NCI-H774 (cell line): ENCODE data around the gene CLTB.
A peak's percentile ranks its signal among the peaks of the same experiment; 100 is the strongest.

Experiments
- DNase-seq: peaks from one replicate; lab custom pipeline; 2025; lab: John Stamatoyannopoulos, UW

CLTB gene

DNA sequence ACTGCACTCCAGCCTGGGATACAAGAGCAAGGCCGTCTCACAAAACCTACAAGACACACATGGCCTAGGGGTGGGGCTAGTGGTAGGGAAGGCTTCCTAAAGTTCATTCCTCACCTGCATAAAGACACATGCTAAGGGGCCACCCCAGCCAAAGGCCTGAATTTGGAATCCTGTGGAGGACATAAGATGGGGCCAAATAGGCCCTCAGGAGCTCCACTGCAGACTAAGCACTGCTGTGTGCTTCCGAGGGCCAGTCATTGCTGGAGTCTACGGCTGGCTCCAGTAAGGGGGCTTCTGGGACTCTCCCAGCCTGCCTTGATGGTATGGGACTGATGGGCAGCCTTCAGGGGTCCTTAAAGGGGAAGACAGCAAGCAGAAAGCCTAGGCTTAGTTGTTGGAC is 33.6 kb downstream of the CLTB start:
- no peak for DNase-seq

DNA sequence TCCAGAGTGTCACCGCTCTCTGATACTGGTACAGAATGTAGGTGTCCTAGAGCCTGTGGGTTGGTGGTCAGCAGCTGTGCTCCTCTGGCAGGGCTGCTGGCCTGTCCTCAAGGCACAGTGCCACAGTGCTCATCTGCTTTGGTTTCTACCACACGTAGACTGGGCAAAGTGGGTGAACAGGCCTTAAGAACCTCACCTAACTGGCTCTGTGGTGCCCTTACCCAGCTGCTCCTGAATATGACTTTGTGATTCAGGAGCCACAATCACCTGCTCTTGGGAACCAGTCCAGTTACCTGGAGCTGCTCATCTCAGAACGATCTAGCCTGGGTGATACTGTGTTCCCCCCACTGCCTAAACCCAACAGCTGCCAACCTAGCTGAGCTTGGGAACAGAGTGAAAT is 34.4 kb downstream of the CLTB start:
- DNase-seq, result no peak

- DNase-seq, result no peak
These were observed 34.9 kb downstream of the CLTB start for GRCh38 chr5:176381423-176381822.

- DNase-seq, result no peak
These were observed 36.5 kb downstream of the CLTB start for GRCh38 chr5:176379881-176380280.

DNA sequence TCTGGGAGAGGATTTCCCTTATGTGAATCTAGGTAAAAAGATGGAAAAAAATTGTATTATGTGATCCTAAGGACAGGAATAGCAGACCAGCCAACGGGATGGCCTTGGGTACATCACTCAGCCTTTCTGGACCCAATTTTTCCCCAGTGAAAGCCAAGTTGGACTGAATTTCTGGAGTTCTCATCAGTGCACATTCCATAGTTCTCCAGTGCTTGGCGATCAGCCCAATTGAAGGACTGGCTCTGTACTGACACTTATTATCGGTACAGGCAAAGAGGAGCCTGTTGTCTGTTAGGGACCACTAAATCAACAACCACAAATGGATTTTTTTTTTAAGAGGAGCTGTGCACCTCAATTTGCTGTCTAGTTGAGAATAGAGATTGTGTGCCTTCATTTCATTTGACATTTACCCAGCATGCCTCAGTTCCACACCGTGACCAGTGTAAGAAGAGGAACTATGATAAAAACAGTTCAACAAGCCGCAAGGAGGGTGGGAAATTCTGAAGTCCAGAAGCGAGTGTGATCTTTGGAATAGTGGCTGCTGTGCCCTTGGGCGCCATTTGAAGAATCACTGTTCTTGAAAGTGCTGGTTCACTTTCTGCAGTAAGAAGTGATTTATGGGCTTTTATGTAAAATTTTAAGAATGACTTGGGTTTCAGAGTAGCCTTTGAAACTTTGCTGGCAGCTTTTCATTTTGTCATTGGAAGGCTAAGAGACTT is 43.1 kb downstream of the CLTB start:
- DNase-seq, result no peak

GRCh38 chr5:176371621-176372539 is 44.5 kb downstream of the CLTB start:
- DNase-seq, result no peak

- DNase-seq, result no peak
These were observed 46.2 kb downstream of the CLTB start for GRCh38 chr5:176369934-176370711.

GRCh38 chr5:176368726-176369125 is 47.6 kb downstream of the CLTB start:
- no peak for DNase-seq

DNA sequence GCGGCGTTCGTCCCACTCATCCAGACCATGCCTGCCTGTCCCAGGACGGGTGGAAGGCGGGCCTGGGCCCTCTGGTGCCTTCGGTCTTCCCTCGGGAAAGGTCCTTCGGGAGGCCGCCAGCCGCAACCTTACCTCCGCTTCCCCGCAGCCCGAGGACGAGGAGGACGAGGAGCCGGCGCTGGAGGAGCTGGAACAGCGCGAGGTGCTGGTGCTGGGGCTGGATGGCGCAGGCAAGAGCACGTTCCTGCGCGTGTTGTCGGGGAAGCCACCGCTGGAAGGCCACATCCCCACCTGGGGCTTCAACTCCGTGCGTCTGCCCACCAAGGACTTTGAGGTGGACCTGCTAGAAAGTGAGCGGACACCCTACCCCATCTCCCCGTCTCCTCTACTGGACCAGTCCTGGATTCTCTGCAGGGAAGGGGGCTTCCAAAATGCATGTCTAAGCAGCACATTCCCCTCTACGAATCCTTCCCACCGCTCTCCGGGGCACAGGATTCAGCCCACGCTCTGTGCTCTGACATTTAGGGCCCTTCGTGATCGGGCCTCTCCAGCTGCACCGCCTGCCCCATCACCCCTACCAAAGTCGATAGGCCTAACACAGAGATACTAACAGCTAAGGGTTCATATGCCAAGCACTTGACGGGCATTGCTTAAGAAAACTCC is 50.0 kb downstream of the CLTB start:
- DNase-seq, result no peak

DNA sequence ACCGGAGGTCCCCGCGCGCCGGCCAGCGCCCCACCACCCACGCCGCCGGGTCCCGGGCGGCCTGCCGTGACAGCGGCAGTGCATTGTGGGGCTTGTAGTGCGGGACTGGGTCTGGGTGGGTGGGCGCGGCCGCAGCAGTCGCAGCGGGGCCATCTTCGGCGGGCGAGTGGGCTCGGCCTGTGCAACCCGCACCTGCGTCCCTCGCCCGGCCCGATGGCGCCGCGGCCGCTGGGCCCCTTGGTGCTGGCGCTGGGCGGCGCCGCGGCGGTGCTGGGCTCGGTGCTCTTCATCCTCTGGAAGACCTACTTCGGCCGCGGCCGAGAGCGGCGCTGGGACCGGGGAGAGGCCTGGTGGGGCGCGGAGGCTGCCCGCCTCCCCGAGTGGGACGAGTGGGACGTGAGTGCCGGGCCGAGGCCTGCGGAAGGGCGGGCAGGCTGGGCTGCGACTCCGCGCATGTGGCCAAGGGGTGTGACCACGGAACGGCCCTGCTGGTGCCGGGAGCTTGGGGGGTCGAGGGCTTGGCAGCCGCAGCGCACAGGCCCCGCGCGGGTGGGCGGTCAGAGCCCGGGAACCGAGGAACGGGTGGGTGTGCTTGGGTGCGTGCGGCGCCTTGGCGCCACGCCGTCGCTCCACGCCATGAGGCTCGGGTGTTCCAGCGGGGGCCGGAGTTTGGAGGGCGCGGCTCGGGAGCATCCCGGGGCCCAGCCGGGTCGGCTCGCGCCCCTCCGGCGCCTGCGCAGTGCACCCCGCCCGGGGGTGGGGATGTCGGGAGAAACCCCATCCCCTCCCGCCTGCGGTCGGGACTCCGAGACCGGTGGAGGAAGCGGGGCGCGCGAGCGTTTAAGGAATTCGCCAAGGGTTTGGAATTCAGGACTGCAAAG is 50.7 kb downstream of the CLTB start, which contains the start of gene ARL10:
Gene ARL10 (plus strand): TSS at position 137 of the 881 bp plus-strand sequence. CDS start 77 bp downstream, at position 214.
- DNase-seq, result no peak

GRCh38 chr5:176364765-176365350 is 51.5 kb downstream of the CLTB start:
- DNase-seq, result no peak

- no peak for DNase-seq
These were observed 54.2 kb downstream of the CLTB start for GRCh38 chr5:176362233-176362490.

DNA sequence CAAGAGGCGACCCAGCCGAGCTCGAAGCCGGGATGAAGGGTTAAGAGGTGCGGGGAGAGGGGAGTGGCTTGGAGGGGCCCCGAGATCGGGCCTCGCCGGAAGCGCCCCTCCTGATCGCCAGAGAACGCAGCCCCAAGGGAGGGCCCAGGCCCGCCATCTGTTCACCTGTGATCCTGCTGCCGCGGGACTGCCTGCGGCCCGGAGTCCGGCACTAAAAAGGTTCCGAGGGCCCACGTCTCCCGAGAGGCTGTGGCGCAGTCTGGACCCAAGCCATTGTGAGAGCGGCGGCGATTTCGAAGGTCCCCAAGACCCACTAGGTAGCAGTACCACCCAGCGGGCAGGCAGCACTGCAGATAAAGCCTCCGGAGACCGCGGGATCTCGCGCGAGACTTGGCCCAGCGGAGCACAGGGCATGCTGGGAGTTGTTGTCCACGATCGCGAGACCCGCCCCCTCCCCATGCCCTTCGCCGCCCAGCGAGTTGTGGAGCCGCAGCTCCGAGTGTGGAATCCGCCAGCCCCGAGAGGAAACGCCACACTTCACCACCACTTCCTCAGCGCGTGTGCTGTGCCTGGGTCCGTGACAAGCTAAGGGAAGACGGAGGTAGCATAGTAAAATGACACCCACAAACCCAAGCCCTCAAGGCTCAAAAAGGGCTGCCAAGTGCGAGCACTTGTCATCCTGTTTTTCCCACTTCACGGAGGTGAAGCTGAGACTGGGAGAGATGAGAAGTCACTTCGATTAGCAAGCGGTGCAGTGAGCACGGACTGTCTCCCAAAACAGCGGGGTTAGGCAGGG is 54.7 kb downstream of the CLTB start, which contains the start of gene KIAA1191:
Gene KIAA1191 (minus strand): TSS at position 328 of the 796 bp plus-strand sequence. CDS start 2,256 bp downstream, outside the sequence.
- DNase-seq, result peak; percentile 81

DNA sequence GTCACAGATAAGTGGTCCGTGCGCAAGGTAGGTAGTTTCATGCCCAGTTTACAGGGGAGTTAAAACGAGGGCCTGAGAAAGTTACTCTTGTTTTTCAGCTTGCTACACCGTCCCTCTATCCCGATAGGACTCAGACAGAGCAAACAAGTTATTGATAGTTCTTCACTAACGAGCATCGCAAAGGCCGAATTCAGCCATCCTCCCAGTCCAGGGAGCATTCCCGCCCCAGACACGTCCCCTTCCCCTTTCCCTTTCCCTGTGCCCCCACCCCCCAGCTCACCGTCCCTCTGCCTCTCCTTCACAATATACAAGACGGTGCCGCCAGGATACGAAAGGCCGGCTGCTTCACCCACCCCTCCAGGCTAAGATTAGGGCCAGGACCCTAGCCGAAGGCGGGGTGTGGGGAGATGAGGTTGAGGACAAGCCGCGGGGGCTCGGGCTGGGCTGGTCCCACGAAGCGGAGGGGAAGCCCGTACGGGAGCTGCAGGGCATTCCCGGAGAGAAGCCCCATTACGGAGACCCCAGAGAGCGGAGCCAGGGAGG is 55.4 kb downstream of the CLTB start:
- no peak for DNase-seq

- DNase-seq, result no peak
These were observed 56.7 kb downstream of the CLTB start for GRCh38 chr5:176359658-176360057.

DNA sequence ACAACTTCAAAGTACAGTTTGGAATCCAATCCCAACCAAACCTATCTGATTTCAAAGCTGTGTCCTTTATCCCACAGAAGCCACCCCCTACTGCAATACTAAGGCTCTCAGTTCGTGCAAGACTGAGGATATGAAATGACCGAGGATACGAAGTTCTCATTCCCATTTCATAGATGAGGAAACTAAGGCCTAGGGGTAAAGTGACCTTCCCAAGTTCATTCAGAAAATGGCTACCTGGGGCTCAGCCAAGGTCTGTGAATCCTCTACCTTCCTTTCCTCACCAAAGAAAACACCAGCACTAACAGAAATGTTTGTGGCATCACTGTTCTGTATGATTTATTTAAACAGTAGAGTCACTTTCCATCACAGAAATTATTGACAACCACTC is 60.2 kb downstream of the CLTB start:
- no peak for DNase-seq

DNA sequence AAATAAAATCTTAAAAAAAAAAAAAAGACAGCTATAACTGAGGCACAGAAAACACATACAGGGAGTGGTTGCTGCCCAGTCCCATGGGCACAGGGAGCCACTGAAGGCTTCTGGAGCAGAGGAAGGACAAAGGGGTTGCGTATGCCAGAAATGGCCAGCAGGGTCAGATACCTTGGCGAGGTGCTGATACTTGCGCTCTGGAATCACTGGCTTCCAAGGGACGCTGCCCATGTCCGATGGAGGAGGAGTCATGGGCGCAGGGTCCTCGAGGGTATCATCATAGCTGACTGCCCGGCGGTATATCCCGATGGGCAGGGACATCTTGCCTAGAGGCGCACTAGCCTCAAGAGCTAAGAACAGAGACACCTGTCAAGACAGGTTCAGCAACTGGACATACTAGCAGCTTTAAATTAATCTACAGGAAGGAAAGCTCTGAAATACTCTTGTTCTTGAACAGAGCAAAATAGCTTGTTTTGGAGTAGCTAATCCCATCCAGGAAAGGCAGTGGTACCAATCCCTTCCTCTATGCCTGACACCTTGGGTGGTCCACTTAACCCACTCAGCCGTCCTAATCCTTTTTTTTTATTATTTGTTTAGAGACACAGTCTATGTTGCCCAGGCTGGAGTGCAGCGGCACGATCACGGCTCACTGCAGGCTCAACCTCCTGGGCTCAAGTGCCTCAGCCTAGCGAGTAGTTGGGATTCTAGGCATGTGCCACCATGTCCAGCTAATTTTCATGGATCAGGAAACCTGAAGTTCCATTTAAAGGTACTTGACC is 60.8 kb downstream of the CLTB start:
- no peak for DNase-seq

DNA sequence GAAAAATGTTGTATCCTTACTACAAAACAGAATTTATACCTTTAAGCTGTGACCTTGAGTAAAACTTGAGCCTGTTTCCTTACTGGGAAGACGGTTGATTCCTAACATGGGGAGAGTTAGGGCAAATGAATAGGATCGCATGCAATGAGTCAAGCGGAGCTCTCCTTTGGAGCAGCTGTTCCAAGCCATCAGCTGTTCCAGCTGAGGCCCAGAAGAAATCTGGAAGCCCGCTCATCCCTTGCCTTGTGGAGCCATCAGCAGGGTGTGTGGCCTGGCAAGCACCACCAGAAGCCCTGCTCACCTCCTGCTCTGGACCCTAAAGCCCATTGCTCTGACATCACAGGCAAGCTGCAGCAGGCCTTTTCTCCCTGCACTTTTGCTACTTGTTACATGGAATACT is 62.8 kb downstream of the CLTB start:
- DNase-seq, result no peak
